GM21367 (cell line): ENCODE data around the gene EPS8L2.
A peak's percentile ranks its signal among the peaks of the same experiment; 100 is the strongest.

Experiments
- ATAC-seq: cut with Tn5 transposase; IDR thresholded peaks from one replicate; pipeline ENCODE4 v1.9.1; 2021; ENCODE audit not compliant: unreplicated experiment

EPS8L2 gene

DNA sequence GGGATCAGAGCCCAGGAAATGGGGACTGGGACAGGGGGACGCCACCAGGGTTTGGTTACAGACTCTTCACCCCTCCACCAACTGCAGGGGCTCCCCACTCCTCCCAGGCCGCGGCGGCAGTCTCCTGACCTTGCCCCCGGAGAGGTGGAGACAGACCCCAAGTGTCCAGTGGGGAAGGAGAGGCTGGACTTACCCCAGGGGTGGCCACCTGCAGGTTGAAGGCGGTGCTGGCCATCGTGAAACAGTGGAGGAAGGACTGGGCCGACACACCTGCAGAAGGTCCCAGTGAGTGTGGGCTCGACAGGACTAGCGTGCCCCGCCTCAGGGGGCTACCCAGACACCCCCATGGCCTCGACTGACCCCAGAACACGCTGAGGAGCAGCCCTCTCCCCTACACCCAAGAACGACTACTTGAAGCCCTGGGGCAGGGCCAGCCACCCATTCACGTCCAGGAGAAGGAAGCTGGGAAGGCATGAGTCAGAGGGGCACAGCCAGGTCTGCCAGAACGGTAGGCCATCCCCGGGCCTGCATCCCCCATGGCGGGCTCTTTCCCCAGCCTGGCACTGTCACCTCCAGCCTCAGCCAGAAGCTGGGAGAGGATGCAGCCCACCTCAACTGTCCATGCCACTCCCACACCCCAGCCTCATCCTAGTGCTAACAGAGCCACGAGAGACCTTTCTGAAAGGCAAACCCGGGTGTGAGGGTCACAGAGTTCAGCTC, 69.0 kb downstream of the EPS8L2 start:
- no peak for ATAC-seq

DNA sequence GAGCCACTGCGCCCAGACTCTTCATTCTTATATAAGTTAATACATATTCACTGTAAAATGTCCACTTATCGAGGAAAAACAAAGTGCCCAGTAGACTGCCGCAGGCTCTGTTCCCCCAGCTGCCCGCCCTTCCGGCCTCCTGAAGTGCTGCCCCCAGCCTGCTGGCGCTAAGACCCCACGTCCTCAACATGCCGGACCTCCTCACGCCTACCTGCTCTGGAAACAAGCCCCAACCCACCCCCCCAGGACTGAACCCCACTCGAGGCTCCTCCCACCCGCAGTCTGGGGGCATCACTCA, 70.2 kb downstream of the EPS8L2 start:
- no peak for ATAC-seq

DNA sequence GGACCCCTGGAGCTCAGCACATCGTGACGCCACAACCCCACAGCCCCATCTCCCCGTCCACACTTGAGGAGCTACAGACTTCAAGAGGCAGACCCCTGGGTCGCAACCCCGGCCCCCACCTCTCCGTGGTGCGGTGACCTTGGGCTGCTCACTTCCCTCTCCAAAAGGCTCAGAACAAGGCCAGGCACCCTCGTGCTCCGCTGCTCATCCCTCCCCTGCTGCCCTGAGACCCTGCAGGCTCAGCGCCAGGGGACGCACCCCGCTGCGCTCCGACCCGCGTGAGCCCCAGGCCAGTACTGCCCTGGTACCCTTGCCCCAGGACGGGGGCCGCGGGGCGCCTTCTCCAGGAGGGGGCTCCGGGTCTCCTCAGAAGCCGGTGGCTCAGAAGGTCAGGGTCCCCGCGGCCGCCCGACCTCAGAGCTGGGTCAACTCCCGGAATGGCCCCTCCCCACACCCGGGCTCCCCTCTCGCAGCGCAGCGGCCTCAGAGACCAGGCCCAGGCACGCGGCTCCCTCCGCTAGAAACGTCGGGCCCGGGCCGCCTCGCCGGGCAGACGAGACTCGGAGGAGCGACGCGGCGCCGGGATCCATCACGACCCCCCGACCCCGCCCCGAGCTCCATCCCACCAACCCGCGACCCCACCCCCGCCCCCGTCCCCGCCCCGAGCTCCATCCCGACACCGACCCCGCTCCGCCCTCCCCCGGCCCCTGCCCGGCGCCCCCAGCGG, 70.7 kb downstream of the EPS8L2 start:
- ATAC-seq = peak; percentile 9
